GM13976 (cell line): ENCODE results near the gene IL12RB2.
"Not testable (repeated sequence)": the region's sequence is repeated elsewhere in the genome, so short reads cannot be mapped to it uniquely, and the experiment has no call there.

Experiments
- DNase-seq: peaks from one replicate; pipeline ENCODE4 v3.0.0; 2012; ENCODE audit warnings: low spot score
- in situ Hi-C: fragments of 300-500 bp; cut with MboI; formaldehyde crosslinking; loops from one replicate; pipeline ENCODE4 v1.12.0; 2022; ENCODE audit warnings: low sequenced_read_pairs, mixed read lengths, inconsistent platforms; ENCODE audit not compliant: unreplicated experiment
- TF ChIP-seq, protein P1 (sequence below): IDR thresholded peaks from 2 replicates; pipeline ENCODE4 v1.5.1; 2012; ENCODE audit warnings: borderline replicate concordance, mild to moderate bottlenecking; ENCODE audit not compliant: insufficient read depth; ENCODE audit errors: extremely low read depth, missing control alignments, control extremely low read depth

IL12RB2 gene

GRCh38 chr1:67415041-67415440 is 107.4 kb downstream of the IL12RB2 start:
- TF ChIP-seq, protein P1, sequence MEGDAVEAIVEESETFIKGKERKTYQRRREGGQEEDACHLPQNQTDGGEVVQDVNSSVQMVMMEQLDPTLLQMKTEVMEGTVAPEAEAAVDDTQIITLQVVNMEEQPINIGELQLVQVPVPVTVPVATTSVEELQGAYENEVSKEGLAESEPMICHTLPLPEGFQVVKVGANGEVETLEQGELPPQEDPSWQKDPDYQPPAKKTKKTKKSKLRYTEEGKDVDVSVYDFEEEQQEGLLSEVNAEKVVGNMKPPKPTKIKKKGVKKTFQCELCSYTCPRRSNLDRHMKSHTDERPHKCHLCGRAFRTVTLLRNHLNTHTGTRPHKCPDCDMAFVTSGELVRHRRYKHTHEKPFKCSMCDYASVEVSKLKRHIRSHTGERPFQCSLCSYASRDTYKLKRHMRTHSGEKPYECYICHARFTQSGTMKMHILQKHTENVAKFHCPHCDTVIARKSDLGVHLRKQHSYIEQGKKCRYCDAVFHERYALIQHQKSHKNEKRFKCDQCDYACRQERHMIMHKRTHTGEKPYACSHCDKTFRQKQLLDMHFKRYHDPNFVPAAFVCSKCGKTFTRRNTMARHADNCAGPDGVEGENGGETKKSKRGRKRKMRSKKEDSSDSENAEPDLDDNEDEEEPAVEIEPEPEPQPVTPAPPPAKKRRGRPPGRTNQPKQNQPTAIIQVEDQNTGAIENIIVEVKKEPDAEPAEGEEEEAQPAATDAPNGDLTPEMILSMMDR: no peak
- DNase-seq: no peak
- in situ Hi-C loops: no loop called here

DNA sequence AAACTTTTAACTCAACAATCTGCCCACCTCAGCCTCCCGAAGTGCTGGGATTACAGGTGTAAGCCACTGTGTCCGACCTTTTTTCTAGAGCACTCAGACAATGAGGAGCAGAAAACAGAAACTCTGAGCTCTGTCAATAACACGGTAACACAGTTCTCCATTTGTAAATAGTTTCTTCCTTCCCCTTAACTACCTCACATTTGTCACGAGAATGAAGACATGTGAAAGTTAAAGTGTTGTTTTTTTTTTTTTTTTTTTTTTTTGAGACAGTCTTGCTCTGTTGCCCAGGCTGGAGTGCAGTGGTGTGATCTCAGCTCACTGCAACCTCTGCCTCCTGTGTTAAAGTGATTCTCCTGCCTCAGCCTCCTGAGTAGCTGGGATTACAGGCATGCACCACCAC is 110.1 kb downstream of the IL12RB2 start:
- DNase-seq, in situ Hi-C loops: not testable (repeated sequence)

GRCh38 chr1:67418839-67419586 is 111.3 kb downstream of the IL12RB2 start:
- in situ Hi-C loops: no loop called here
- DNase-seq: no peak
- TF ChIP-seq, protein P1: no peak

GRCh38 chr1:67420835-67421492 is 113.3 kb downstream of the IL12RB2 start:
- DNase-seq: no peak
- TF ChIP-seq, protein P1: no peak
- in situ Hi-C loops: no loop called here

DNA sequence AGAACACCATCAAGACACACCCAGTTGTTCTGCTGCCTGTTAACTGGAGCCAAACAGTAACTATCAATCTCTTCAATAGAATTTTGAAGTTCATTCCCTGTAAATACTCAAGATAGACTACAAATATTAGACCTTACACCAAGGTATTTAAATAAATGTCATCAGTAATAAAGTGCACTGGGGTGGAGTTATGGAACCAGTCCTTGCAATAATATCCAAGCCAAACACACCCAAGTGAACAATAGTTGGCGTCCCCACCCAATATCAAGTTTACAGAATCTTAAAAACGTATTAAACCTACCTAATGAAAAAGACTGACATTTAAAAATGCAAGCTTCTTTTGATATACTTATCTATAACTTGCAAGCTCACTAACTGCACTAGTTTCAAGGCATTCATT is 119.8 kb downstream of the IL12RB2 start:
- in situ Hi-C loops: no loop called here
- no peak for DNase-seq
- TF ChIP-seq, protein P1: no peak

- in situ Hi-C loops: no loop called here
- no peak for DNase-seq
- TF ChIP-seq, protein P1: no peak
Measured at GRCh38 chr1:67427947-67428346, 120.3 kb downstream of the IL12RB2 start.

GRCh38 chr1:67429011-67429527 is 121.4 kb downstream of the IL12RB2 start:
- in situ Hi-C loops: no loop called here
- no peak for DNase-seq
- TF ChIP-seq, protein P1: no peak
